ENCODE data around the gene LDB3. TPM values are rescaled to one million over a fixed set of nuclear protein-coding genes. Genes with fewer than 3 reads are reported as not detected.

Gene LDB3
- total RNA-seq, 1 experiment from 2014 or later: 0.04 TPM

DNA sequence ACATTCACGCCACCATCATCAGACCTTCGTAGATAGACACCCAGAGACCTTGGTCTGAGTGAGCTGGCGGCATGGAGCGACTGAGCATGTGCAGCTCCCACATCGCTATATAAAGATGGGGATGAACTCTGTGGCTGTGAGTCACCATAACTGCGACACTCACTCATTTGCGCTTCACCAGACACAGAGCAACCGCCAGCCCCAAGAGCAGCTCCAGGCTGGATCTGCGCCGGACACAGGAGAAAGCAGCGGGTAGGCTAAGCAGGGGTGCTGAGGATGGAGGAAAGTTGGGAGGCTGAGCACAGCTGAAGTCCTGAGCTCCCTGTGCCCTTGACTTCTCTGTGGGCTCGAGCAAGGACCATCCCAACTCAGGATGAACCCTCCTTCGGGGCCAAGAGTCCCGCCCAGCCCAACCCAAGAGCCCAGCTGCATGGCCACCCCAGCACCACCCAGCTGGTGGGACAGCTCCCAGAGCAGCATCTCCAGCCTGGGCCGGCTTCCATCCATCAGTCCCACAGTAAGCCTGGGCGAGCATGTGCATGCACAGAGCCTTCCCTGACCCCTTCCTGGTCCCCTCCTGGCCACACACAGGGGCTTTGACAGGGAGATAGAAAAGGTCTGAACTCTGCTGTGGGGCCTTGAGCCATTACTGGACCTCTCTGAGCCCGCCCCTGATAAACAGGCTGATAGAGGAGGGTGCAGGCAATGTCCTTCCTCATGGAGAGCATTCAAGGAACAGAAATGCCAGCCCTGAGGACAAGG is 13.7 kb upstream of the LDB3 start, which contains the start of gene OPN4:
OPN4 (plus strand) TSS at position 137 of the 762 bp plus-strand sequence; CDS start at position 374, 237 bp downstream.
- Histone ChIP-seq H2AFZ (ENCODE audit: low read length) (no peak within 1 kb of the TSS), H3K9ac (ENCODE audit: low read length) (no peak within 1 kb of the TSS), H3K9me3 (ENCODE audit: low read length) (no peaks in the 10 kb centered on the region), H4K20me1 (ENCODE audit: low read length) (no peaks in the 10 kb centered on the region), H3F3A (ENCODE audit: low read length, unreplicated experiment) (no peaks in the 10 kb centered on the region), H3K4me3 (ENCODE audit: low read length) (no peak within 1 kb of the TSS), H3K27ac (ENCODE audit: low read length) (no peak within 1 kb of the TSS), H3K79me2 (ENCODE audit: low read length) (no peaks in the 10 kb centered on the region), H3K9me2 (replicated peaks; ENCODE audit: low read length) (no peaks in the 10 kb centered on the region), H3K4me2 (ENCODE audit: low read length) (no peak within 1 kb of the TSS), H3K27me3 (ENCODE audit: low read length) (no peaks in the 10 kb centered on the region), H3K4me1 (ENCODE audit: insufficient read depth, low read length) (peaks cover 5% of the 10 kb centered on the region), H3K36me3 (ENCODE audit: low read depth, low read length) (no peaks in the 10 kb centered on the region)
- ATAC-seq (no peak), DNase-seq (no peak)
- CTCF ChIA-PET: no interaction called here
- intact Hi-C loops (cut with micrococcal nuclease): no loop called here
- BruUV-seq (replicated peaks): no TSS peak
- TF ChIP-seq, protein P1, sequence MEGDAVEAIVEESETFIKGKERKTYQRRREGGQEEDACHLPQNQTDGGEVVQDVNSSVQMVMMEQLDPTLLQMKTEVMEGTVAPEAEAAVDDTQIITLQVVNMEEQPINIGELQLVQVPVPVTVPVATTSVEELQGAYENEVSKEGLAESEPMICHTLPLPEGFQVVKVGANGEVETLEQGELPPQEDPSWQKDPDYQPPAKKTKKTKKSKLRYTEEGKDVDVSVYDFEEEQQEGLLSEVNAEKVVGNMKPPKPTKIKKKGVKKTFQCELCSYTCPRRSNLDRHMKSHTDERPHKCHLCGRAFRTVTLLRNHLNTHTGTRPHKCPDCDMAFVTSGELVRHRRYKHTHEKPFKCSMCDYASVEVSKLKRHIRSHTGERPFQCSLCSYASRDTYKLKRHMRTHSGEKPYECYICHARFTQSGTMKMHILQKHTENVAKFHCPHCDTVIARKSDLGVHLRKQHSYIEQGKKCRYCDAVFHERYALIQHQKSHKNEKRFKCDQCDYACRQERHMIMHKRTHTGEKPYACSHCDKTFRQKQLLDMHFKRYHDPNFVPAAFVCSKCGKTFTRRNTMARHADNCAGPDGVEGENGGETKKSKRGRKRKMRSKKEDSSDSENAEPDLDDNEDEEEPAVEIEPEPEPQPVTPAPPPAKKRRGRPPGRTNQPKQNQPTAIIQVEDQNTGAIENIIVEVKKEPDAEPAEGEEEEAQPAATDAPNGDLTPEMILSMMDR (conservative IDR thresholded peaks at IDR 0.05; ENCODE audit: low read depth, low read length): no peak
- TF ChIP-seq EZH2 (IDR thresholded peaks at IDR 0.05; ENCODE audit: low read length, unreplicated experiment) (no peak), EZH2phosphoT487 (IDR thresholded peaks at IDR 0.05; ENCODE audit: borderline replicate concordance, low read length) (no peak)
- POLR2A ChIA-PET (ENCODE audit: unreplicated experiment): no interaction called here

DNA sequence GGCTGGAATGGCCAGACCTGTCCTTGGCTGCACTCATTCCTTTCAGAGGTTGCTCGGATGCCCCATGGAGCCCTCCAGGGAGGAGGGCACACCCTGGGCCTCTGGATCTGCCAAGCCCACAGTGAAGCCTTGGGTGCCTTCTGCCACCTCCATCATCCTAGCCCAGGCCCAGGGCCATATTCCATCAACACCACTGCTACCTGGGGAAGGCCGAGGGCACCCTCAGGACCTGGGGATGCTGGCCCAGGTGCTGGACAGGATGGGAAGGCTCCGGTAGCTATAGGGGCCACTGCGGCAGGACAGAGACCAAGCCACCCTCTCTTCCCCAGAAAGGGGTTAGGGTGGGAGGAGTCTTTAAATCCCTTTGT is 13.2 kb upstream of the LDB3 start:
- Histone ChIP-seq H3K79me2 (ENCODE audit: low read length) (no peaks in the 10 kb centered on the region), H3K4me3 (ENCODE audit: low read length) (no peak overlapping the region), H4K20me1 (ENCODE audit: low read length) (no peaks in the 10 kb centered on the region), H3K9me2 (replicated peaks; ENCODE audit: low read length) (no peaks in the 10 kb centered on the region), H2AFZ (ENCODE audit: low read length) (no peak overlapping the region), H3K9ac (ENCODE audit: low read length) (no peak overlapping the region), H3K27me3 (ENCODE audit: low read length) (no peaks in the 10 kb centered on the region), H3F3A (ENCODE audit: low read length, unreplicated experiment) (no peaks in the 10 kb centered on the region), H3K27ac (ENCODE audit: low read length) (no peak overlapping the region), H3K4me2 (ENCODE audit: low read length) (no peak overlapping the region), H3K9me3 (ENCODE audit: low read length) (no peaks in the 10 kb centered on the region), H3K4me1 (ENCODE audit: insufficient read depth, low read length) (no peaks in the 10 kb centered on the region), H3K36me3 (ENCODE audit: low read depth, low read length) (no peaks in the 10 kb centered on the region)
- TF ChIP-seq EZH2phosphoT487 (IDR thresholded peaks at IDR 0.05; ENCODE audit: borderline replicate concordance, low read length) (no peak), EZH2 (IDR thresholded peaks at IDR 0.05; ENCODE audit: low read length, unreplicated experiment) (no peak)
- TF ChIP-seq, protein P1 (conservative IDR thresholded peaks at IDR 0.05; ENCODE audit: low read depth, low read length): no peak
- no TSS peak for BruUV-seq (replicated peaks)
- intact Hi-C loops (cut with micrococcal nuclease): no loop called here
- ChIA-PET CTCF (no interaction called here), POLR2A (ENCODE audit: unreplicated experiment) (no interaction called here)
- no peak for ATAC-seq
- no peak for DNase-seq

DNA sequence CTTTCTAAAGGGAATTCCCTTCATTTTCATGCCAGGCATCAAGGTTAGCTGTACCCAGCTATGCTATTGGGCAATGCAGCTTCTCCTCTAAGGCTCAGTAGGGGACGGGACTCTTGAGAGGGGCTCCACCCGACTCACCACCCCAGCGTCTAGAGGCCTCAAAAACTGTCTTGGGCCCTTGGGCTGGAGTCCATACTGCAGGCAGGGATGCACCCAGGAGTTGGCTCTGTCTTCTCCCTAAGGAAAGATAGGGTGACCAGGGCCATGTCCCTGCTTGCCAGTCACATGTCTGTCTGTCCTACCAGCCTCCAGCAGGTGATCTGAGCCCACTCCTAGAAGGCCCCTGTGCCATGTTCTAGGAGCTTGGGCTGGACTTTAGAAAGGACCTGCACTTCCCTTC is 12.7 kb upstream of the LDB3 start:
- no peaks in the 10 kb centered on the region for H3K27me3 ChIP-seq (ENCODE audit: low read length)
- ATAC-seq (no peak), DNase-seq (no peak)
- no peak overlapping the region for H3K4me2 ChIP-seq (ENCODE audit: low read length)
- no peak overlapping the region for H3K27ac ChIP-seq (ENCODE audit: low read length)
- H3K4me1 ChIP-seq (ENCODE audit: insufficient read depth, low read length): no peaks in the 10 kb centered on the region
- H3K9me2 ChIP-seq (replicated peaks; ENCODE audit: low read length): no peaks in the 10 kb centered on the region
- no peak for TF ChIP-seq EZH2 (IDR thresholded peaks at IDR 0.05; ENCODE audit: low read length, unreplicated experiment)
- TF ChIP-seq, protein P1 (conservative IDR thresholded peaks at IDR 0.05; ENCODE audit: low read depth, low read length): no peak
- TF ChIP-seq EZH2phosphoT487 (IDR thresholded peaks at IDR 0.05; ENCODE audit: borderline replicate concordance, low read length): no peak
- no peaks in the 10 kb centered on the region for H3K9me3 ChIP-seq (ENCODE audit: low read length)
- H3K4me3 ChIP-seq (ENCODE audit: low read length): no peak overlapping the region
- H3K79me2 ChIP-seq (ENCODE audit: low read length): no peaks in the 10 kb centered on the region
- no TSS peak for BruUV-seq (replicated peaks)
- ChIA-PET CTCF (no interaction called here), POLR2A (ENCODE audit: unreplicated experiment) (no interaction called here)
- H2AFZ ChIP-seq (ENCODE audit: low read length): no peak overlapping the region
- no peaks in the 10 kb centered on the region for H3K36me3 ChIP-seq (ENCODE audit: low read depth, low read length)
- no peaks in the 10 kb centered on the region for H4K20me1 ChIP-seq (ENCODE audit: low read length)
- no peaks in the 10 kb centered on the region for H3F3A ChIP-seq (ENCODE audit: low read length, unreplicated experiment)
- no peak overlapping the region for H3K9ac ChIP-seq (ENCODE audit: low read length)
- intact Hi-C loops (cut with micrococcal nuclease): no loop called here
